DND-41 (cell line): ENCODE results near the gene LIMS2.

ENCODE experiments used
- ATAC-seq: fragments of 200-7000 bp; cut with Tn5 transposase; 3 replicates; pipeline ENCODE4 v1.9.1; 2021; ENCODE audit warnings: low read depth; ENCODE audit not compliant: insufficient read depth
- DNase-seq: peaks from one replicate; pipeline ENCODE4 v3.0.0-alpha.2; 2020
- H2AFZ ChIP-seq: 2 replicates; pipeline ENCODE4 v1.6.0; 2012; ENCODE audit warnings: low read depth, low read length
- H3K27ac ChIP-seq: 2 replicates; pipeline ENCODE4 v1.5.1; 2012; ENCODE audit warnings: low read length, inconsistent platforms
- H3K27me3 ChIP-seq: fragments of 200-600 bp; sonication (generic); 2 replicates; pipeline ENCODE4 v1.6.0; 2012; ENCODE audit warnings: low read length, mild to moderate bottlenecking, inconsistent platforms; ENCODE audit not compliant: insufficient read depth, poor library complexity
- H3K36me3 ChIP-seq: 2 replicates; pipeline ENCODE4 v1.5.1; 2012; ENCODE audit warnings: low read length, inconsistent platforms; ENCODE audit not compliant: insufficient read depth
- H3K4me1 ChIP-seq: 2 replicates; pipeline ENCODE4 v1.5.1; 2012; ENCODE audit warnings: mild to moderate bottlenecking, low read length; ENCODE audit not compliant: insufficient read depth
- H3K4me2 ChIP-seq: 2 replicates; pipeline ENCODE4 v1.6.0; 2012; ENCODE audit warnings: mild to moderate bottlenecking, moderate library complexity, low read length, inconsistent platforms; ENCODE audit not compliant: insufficient read depth
- H3K4me3 ChIP-seq, 2 experiments: fragments of 200-600 bp in 1 of 2; shearing (Covaris generic) in 1 of 2; 2 replicates each; pipeline ENCODE4 v1.5.1; 2012 to 2016; ENCODE audit warnings: inconsistent platforms in 2 of 2, low read length in 2 of 2, mild to moderate bottlenecking in 2 of 2, low read depth in 1 of 2, moderate library complexity in 1 of 2
- H3K79me2 ChIP-seq: 2 replicates; pipeline ENCODE4 v1.6.0; 2012; ENCODE audit warnings: low read length, inconsistent platforms; ENCODE audit not compliant: insufficient read depth
- H3K9ac ChIP-seq: 2 replicates; pipeline ENCODE4 v1.6.0; 2012; ENCODE audit warnings: low read depth, mild to moderate bottlenecking, inconsistent platforms, low read length, moderate library complexity
- H3K9me3 ChIP-seq: 2 replicates; pipeline ENCODE4 v1.5.1; 2012; ENCODE audit warnings: low read length, moderate library complexity, mild to moderate bottlenecking, inconsistent platforms; ENCODE audit not compliant: insufficient read depth, severe bottlenecking
- H4K20me1 ChIP-seq: 2 replicates; pipeline ENCODE4 v1.6.0; 2012; ENCODE audit warnings: low read length; ENCODE audit not compliant: insufficient read depth
- EZH2 ChIP-seq: IDR thresholded peaks from 3 replicates; pipeline ENCODE4 v1.6.1; 2012; ENCODE audit warnings: borderline replicate concordance, low read depth, mild to moderate bottlenecking, moderate library complexity, low read length, inconsistent platforms; ENCODE audit not compliant: severe bottlenecking
- TF ChIP-seq, protein P1 (sequence below): IDR thresholded peaks from 2 replicates; pipeline ENCODE4 v1.5.1; 2012; ENCODE audit warnings: borderline replicate concordance, low read length, moderate library complexity, mild to moderate bottlenecking; ENCODE audit not compliant: poor library complexity, severe bottlenecking; ENCODE audit errors: extremely low read depth

LIMS2 gene

DNA sequence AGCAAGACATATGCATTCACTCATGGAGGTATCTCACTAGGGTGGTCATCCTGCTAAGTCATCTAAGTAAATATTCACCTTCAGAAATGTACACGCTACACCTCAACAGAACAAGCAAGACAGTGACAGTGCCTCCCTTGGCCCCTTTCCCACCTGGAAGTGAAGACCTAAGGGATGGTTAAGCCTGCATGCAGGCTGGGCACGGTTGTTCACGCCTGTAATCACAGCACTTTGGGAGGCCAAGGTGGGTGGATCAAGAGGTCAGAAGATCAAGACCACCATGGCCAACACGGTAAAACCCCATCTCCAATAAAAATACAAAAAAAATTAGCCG, 4.4 kb downstream of the LIMS2 start:
- TF ChIP-seq, protein P1, sequence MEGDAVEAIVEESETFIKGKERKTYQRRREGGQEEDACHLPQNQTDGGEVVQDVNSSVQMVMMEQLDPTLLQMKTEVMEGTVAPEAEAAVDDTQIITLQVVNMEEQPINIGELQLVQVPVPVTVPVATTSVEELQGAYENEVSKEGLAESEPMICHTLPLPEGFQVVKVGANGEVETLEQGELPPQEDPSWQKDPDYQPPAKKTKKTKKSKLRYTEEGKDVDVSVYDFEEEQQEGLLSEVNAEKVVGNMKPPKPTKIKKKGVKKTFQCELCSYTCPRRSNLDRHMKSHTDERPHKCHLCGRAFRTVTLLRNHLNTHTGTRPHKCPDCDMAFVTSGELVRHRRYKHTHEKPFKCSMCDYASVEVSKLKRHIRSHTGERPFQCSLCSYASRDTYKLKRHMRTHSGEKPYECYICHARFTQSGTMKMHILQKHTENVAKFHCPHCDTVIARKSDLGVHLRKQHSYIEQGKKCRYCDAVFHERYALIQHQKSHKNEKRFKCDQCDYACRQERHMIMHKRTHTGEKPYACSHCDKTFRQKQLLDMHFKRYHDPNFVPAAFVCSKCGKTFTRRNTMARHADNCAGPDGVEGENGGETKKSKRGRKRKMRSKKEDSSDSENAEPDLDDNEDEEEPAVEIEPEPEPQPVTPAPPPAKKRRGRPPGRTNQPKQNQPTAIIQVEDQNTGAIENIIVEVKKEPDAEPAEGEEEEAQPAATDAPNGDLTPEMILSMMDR = no peak
- DNase-seq = no peak
- Histone ChIP-seq H3K4me2 (no peak overlapping the region), H4K20me1 (no peaks in the 10 kb centered on the region), H3K9me3 (no peaks in the 10 kb centered on the region), H3K79me2 (no peaks in the 10 kb centered on the region), H3K4me1 (no peaks in the 10 kb centered on the region), H2AFZ (no peak overlapping the region), H3K27me3 (peaks cover 4% of the 10 kb centered on the region), H3K27ac (no peak overlapping the region), H3K9ac (no peak overlapping the region), H3K4me3 (no peak overlapping the region), H3K36me3 (no peaks in the 10 kb centered on the region)
- no peak for ATAC-seq

DNA sequence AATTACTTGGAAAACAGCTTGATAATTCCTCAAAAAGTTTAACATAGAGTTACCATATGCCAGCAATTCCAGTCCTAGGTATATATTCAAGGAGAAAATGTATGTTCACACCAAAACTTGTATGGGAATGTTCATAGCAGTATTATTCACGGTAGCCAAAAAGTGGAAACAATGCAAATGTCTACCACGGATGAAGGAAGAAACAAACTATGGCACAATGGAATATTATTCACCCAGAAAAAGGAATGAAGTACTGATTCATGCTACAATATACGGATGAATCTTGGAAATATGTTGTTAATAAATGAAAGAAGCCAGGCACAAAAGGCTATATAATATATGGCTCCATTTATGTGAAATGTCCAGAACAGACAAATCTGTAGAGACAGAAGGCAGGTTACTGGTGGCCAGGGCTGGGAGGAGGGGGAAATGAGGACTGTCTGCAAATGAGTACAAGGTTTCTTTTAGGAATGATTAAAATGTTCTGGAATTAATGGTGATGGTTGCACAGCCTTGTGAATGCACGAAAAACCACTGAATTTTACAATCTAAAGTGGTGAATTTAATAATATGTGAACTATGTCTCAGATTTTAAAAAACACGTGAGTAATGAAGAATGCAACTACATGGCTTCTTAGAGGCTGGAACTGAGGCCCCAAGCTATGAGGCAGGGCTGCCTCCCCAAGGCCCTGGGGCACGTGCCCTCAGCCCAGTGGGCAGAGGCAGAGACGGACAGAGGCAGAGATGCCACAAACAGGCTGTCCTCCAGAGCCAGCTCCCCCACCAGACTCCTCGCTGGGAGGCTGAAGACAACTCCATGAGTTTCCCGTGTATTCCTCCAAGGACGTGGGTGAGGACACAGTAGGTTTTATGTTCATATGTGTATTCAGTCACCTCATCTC, 5.0 kb downstream of the LIMS2 start:
- no peak overlapping the region for H3K27ac ChIP-seq
- DNase-seq (no peak), ATAC-seq (no peak)
- H3K79me2 ChIP-seq = no peaks in the 10 kb centered on the region
- no peak overlapping the region for H3K4me3 ChIP-seq
- no peak overlapping the region for H3K4me2 ChIP-seq
- H3K9ac ChIP-seq = no peak overlapping the region
- no peaks in the 10 kb centered on the region for H3K36me3 ChIP-seq
- TF ChIP-seq, protein P1 = no peak
- no peak for TF ChIP-seq EZH2
- no peak overlapping the region for H2AFZ ChIP-seq
- H3K4me1 ChIP-seq = no peaks in the 10 kb centered on the region
- no peaks in the 10 kb centered on the region for H4K20me1 ChIP-seq
- H3K9me3 ChIP-seq = no peaks in the 10 kb centered on the region
- H3K27me3 ChIP-seq = peaks cover 4% of the 10 kb centered on the region

DNA sequence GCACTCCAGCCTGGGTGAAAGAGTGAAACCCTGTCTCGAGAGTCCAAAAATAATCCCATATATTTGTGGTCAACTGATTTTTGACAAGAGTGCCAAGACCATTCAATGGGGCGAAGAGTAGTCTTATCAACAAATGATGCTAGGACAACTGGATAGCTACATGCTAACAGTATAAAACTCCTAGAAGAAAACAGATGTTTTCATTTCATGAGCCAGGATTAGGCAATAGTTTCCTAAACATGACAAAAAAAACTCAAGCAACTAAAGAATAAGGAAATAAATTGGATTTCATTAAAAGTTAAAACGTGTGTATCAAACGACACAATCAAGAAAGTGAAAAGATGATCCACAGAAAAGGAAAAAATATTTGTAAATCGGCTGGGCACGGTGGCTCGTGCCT, 6.3 kb downstream of the LIMS2 start:
- Histone ChIP-seq H3K9me3 (no peaks in the 10 kb centered on the region), H4K20me1 (no peaks in the 10 kb centered on the region), H2AFZ (no peak overlapping the region), H3K4me3 (no peak overlapping the region), H3K27me3 (no peaks in the 10 kb centered on the region), H3K4me1 (no peaks in the 10 kb centered on the region), H3K79me2 (no peaks in the 10 kb centered on the region), H3K27ac (no peak overlapping the region), H3K9ac (no peak overlapping the region), H3K36me3 (no peaks in the 10 kb centered on the region), H3K4me2 (no peak overlapping the region)
- no peak for ATAC-seq
- DNase-seq = no peak
- TF ChIP-seq, protein P1 = no peak
- no peak for TF ChIP-seq EZH2
